ENCODE results near the gene MARCHF10. TPM values are rescaled to one million over a fixed set of nuclear protein-coding genes. Genes with fewer than 3 reads are reported as not detected.
"Not testable (repeated sequence)": the region's sequence is repeated elsewhere in the genome, so short reads cannot be mapped to it uniquely, and the experiment has no call there.

MARCHF10 gene
- total RNA-seq, 1 donor from 2014 or later = not detected

DNA sequence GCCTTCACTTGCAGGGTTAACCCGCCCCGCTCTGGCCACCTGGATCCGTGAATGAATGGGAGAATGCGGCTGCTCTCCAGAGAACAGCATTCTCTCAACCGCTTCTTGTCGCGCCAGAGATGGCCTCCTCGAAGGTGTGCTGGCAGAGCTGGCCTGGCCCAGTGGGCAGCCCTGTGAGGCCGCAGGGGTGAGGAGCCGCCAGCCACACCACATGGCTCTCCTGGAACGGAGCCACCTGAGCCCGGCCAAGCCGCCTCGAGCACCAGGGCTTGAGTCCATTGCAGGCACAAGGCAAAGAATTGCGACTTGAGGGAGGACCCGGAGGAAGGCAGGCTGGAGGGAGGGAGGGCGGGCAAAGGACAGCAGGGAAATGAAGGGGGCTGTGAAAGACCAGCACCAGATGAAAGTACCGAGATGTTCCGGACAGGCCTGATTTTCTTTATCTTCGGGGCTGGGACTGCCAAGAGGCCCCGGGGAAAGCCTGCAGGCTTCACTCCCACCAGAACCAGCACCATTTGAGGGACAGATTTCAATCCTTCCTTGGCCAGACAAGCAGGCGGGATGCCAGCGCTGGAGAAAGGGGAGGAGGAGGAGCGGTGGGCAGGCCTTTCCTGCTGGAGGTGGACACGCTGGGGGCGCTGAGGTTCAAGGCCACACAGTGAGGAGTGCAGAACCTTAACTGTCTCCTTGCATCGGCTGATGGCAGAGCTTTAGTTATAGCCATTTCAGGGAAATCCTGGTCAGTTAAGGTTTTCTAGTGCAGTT lies 111.2 kb downstream of the MARCHF10 start:
- no peak for ATAC-seq

DNA sequence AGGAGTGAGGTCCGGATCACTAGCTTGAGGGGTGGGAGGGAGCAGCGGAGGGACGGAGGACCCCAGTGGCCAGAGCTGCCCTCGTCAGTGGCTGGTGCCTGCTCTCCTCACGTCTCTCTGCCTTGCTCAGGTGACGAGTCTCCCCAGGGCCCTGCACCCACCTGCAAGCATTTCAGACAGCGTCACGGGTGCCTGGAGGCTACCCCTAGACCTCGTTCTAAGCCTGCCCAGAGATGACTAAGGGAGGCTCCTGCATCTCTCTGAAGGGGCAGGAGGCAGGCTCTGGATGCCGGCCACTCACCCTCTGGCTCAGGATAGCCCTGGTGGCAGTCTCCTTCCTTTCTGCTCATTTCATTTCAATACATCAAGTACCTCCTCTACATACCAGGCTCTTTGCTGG lies 111.9 kb downstream of the MARCHF10 start:
- peak; percentile 24 for ATAC-seq

DNA sequence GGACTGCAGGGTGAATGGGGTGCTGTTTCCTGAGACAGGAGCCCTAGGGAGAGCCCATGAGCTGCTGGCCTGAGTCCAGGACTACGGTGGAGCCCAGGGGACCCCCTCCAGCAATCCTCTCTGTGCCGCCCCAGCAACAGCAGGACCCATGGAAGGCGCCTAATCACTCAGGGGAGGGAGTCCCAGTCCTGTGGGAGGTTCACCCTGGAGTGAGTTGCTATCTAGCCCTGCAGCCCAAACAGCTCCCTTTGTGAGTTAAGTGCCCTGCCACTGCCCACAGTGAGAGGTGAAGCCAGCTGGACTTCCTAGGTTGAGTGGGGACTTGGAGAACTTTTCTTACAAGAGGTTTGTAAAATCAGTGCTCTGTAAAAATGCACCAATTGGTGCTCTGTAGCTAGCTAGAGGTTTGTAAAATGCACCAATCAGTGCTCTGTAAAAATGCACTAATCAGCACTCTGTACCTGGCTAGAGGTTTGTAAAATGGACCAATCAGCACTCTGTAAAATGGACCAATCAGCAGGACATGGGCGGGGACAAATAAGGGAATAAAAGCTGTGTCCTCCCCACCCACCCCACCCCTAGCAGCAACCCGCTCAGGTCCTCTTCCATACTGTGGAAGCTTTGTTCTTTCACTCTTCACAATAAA lies 112.9 kb downstream of the MARCHF10 start:
- not testable (repeated sequence) for ATAC-seq

DNA sequence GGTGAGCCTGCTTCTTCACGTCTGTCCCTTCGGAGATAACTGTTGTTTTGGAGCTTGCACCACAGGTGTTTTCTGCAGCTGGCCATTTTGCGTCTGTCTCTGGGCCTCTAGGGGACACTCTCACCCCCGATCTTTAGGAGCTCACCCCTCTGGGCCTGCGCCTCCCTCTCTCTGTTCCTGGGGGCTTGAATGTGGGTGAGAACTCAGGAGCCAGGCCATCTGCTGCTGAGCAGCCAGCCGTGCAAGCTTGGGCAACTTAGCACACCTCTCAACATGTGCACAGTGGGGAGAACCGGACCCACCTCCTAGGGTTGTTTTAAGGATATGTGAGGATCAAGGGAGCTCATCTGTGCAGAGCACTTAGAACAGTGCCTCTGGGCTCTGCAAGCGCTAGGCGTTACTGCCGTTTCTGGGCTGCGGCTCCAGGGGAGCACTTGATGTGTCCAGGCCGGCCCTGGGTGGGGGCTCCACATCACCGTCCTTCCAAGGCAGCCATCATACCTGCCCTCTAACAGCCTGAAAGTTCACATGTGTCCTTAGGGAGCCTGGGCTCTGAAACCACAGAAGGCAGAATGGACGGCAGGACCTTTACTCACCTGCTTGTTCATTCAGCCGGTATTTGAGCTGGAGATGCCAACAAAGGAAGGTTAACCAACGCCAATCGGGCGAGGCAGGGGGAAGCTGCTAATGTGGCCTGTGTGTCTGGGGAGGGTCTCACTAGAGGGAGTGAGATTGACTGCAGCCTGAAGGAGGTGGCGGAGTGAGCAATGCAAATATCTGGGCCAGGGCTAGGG lies 114.3 kb downstream of the MARCHF10 start:
- peak; percentile 69 for ATAC-seq

DNA sequence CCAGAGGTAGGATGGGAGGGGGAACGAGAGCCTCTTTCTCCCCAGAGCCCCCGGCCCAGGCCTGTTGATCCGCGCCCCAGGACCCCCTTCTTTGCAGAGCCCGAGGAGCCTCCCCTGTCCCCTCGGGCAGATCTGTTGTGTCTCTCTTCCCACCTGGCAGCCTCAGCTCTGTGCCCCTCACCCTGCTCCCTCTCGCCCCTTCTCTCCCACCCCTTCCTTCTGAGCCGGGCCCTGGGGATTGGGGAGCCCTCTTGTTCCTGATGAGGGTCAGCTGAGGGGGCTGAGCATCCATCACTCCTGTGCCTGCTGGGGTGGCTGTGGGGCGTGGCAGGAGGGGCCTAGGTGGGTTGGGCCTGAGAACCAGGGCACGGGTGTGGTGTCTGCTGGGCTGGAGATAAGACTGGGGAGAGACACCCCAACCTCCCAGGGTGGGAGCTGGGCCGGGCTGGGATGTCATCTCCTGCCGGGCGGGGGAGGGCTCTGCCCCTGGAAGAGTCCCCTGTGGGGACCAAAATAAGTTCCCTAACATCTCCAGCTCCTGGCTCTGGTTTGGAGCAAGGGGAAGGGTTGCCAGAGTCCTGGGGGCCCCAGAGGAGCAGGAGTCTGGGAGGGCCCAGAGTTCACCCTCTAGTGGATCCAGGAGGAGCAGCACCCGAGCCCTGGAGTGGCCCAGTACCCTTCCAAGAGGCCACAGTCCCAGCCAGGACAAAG lies 115.2 kb downstream of the MARCHF10 start:
- peak; percentile 35 for ATAC-seq

DNA sequence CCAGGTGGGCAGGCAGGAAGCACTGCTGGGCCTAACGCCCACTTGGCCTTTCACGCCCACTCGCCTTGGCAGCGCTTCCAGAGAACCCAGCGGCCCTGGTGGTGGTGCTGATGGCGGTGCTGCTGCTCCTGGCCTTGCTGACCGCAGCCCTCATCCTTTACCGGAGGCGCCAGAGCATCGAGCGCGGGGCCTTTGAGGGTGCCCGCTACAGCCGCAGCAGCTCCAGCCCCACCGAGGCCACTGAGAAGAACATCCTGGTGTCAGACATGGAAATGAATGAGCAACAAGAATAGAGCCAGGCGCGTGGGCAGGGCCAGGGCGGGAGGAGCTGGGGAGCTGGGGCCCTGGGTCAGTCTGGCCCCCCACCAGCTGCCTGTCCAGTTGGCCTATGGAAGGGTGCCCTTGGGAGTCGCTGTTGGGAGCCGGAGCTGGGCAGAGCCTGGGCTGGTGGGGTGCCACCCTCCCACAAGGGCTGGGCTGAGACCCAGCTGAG lies 115.9 kb downstream of the MARCHF10 start:
- no peak for ATAC-seq

DNA sequence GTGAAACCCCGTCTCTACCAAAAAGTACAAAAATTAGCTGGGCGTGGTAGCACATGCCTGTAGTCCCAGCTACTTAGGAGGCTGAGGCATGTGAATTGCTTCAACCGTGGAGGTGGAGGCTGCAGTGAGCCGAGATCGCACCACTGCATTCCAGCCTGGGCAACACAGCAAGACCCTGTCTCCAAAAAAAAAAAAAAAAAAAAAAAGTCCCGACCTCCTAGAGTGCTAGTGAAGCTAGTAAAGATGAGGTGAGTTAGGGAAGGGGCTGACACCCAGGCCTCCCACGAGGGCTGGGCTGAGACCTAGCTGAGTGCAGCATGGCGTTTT lies 116.6 kb downstream of the MARCHF10 start:
- ATAC-seq = not testable (repeated sequence)

DNA sequence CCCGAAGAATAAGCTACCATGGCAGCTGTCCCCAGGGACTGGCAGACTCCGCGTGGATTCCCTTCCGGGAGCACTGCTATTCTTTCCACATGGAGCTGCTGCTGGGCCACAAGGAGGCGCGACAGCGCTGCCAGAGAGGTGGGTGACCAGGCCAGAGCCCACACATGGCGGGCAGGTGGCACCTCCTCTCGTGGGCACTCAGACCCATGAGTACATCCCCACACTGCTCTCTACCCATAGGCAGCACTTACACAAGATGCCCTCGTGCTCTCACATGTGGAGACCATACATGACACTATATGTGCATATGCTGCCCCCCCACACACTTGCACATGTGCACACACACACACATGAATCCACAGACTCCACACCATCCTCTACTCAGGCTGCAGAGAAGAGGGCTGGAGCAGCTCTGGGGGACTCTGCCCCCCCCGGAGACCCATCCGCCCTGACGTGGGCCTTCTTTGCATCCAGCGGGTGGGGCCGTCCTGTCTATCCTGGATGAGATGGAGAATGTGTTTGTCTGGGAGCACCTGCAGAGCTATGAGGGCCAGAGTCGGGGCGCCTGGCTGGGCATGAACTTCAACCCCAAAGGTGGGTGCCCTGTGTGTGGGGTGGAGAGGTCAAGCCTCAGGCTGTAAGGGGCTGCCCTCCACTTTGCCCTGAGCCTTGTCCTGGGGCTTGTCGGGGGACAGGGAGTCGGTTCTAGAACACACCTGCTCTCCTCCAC lies 117.8 kb downstream of the MARCHF10 start:
- no peak for ATAC-seq

DNA sequence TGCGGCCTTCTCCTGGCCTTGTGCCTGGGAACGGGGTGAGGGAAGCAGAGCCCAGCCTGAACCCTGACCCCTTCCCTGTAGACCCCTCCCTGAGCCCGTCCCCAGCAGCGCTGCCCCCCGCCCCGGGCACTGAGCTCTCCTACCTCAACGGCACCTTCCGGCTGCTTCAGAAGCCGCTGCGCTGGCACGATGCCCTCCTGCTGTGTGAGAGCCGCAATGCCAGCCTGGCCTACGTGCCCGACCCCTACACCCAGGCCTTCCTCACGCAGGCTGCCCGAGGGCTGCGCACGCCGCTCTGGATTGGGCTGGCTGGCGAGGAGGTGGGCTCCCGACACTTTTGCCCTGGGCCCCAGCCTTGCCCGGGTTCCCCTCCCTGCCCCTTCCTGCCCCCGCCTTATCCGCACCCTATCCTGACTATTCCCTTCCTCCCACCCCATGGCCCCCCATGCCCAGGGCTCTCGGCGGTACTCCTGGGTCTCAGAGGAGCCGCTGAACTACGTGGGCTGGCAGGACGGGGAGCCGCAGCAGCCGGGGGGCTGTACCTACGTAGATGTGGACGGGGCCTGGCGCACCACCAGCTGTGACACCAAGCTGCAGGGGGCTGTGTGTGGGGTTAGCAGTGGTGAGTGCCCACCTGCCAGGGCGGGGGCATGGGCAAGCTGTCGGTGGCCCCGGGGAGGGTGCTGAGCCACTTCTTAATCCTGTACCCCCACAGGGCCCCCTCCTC lies 118.5 kb downstream of the MARCHF10 start:
- no peak for ATAC-seq

DNA sequence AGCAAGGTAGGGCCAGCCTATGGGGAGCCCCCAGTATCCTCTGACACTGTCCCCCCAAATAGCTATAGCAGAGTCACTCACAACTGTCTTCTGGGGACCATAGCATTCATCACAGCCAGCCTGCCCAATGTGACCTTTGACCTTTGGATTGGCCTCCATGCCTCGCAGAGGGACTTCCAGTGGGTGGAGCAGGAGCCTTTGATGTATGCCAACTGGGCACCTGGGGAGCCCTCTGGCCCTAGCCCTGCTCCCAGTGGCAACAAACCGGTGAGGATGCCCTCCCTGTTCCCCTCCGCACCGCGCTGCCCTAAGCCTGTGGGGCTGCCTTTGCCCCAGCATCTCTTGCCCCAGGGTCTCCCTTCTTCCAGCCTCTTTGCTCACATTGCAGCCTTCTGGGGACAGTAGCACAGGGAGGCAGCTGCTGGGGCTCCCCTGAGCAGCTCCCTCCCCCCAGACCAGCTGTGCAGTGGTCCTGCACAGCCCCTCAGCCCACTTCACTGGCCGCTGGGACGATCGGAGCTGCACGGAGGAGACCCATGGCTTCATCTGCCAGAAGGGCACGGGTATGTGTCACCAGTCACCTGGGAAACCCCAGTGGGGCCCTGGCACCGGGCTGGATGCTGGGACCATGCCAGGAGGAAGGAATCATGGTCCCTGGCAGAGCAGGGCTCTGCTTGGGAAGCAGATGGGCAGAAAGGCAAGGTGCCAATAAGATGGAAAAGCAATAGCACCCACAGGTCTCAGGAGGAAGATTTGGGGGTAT lies 119.5 kb downstream of the MARCHF10 start:
- ATAC-seq = no peak

DNA sequence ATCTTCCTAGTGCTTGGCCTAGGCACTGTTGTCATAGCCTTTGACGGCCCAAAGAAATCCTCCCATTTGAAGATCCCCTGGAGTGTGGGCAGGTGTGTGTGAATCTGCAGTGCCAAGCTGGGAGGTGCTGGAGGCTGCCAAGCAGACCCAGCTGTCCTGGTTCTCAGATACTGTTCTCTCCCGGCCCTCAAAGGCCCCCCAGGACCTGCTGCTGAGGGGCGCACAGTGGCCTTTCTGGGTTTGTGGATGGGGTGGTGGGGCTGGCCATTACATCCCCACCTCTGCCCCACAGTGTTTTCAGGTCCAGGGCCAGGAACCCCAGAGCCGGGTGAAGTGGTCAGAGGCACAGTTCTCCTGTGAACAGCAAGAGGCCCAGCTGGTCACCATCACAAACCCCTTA lies 120.1 kb downstream of the MARCHF10 start:
- no peak for ATAC-seq

DNA sequence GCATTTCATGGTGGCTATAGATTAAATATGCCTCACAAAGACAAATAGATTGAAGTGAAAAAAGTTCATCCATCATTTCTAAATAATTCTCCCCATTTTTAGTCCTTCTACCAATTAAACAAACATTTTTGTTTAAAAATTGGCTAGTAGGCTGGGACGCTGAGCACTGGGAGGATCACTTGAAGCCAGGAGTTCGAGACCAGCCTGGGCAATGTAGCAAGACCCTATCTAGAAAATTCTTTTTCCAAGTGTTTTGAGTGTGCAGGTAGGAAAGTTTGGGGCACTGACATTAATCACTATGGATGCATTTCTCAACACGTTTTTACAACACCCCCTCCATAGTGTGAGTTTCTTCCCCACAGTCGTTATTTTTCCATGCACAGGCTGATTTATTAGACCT lies 123.9 kb downstream of the MARCHF10 start:
- ATAC-seq = no peak

DNA sequence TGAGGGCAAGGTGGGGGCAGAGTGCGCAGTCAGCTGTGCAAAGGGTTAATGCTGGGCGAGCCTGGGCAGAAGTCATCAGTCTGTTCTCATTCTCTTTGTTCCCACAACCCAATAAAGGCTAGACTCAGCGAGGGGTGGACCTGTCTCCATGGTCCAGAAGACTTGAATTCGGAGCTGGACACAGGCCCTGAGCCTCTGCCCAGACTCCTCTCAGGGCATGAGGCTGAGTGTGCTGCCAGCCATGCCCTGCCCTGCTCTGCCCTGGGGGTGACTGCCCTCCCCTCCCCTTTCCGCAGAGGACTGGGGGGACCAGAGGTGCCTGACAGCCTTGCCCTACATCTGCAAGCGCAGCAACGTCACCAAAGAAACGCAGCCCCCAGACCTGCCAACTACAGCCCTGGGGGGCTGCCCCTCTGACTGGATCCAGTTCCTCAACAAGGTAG lies 126.2 kb downstream of the MARCHF10 start:
- ATAC-seq = peak; percentile 66

DNA sequence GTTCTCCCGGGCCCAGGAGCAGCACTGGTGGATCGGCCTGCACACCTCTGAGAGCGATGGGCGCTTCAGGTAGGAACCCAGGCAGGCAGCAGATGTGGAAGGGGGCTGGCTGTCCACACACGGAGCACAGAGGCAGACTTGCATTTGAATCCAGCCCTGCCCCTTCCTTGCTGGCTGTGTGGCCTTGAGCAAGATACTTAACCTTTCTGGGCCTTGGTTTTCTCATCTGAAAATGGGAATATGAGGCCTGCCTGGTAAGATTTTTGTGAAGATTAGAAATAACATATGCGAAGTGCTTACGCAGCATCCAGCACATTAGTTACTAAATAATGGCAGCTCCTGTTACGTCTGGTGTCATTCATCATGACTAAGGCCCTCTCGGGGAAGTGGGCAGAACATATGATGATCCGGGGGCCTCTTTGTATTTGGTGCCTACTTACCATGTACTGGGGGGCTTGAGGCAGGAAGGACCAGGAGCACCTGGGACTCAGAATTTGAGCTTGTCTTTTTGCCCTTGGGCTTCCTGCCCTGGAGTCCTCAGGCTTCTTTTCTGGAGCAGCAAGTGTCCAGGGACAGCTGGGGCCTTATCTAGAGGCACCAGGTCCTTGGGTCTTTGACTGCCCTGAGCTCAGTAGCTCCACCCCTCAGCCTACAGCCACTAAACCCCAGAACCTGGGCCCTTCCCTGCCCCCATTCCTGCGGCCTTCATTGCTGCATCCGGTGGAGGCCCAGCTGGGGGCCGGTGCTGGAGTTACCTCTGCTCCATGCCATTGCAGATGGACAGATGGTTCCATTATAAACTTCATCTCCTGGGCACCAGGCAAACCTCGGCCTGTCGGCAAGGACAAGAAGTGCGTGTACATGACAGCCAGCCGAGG lies 126.8 kb downstream of the MARCHF10 start:
- ATAC-seq = peak; percentile 14

DNA sequence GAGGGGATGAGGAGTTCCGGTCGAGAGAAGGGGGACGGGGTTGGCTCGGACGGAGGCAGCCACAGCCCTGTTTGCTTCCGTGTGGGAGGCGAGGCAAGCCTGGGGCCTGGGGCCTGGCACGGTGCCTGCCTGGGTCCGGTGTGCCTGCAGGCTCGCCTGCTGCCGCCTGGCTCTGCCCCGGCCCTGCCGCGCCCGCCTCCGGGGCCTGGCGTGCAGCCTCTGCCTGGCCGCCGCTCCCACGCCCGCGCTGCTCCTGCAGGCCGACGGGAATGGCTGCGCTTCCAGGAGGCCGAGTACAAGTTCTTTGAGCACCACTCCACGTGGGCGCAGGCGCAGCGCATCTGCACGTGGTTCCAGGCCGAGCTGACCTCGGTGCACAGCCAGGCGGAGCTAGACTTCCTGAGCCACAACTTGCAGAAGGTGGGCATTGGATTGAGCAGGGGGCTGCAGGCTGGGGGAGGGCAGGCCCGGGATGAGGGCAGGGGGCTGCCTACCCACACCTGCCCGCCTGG lies 127.5 kb downstream of the MARCHF10 start:
- peak; percentile 73 for ATAC-seq

DNA sequence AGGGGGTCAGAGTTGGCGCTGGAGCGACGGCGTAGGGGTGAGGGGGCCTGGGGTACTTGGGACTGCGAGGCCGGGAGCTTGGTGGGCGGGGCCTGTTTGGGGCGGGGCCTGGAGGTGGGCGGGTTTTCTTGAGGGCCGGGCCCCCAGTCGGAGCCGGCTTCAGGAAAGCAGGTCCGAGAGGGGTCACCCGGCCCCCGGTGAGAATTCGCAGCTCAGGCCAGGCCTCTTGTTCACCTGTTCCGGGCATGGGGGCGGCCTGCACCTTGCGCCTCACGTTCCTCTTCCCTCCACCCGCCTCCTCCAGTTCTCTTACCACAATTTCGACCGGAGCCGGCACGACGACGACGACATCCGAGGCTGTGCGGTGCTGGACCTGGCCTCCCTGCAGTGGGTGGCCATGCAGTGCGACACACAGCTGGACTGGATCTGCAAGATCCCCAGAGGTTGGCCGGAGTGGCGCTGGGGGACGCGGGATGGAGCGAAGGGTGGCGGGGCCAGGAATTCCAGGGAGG lies 128.2 kb downstream of the MARCHF10 start:
- ATAC-seq = no peak

DNA sequence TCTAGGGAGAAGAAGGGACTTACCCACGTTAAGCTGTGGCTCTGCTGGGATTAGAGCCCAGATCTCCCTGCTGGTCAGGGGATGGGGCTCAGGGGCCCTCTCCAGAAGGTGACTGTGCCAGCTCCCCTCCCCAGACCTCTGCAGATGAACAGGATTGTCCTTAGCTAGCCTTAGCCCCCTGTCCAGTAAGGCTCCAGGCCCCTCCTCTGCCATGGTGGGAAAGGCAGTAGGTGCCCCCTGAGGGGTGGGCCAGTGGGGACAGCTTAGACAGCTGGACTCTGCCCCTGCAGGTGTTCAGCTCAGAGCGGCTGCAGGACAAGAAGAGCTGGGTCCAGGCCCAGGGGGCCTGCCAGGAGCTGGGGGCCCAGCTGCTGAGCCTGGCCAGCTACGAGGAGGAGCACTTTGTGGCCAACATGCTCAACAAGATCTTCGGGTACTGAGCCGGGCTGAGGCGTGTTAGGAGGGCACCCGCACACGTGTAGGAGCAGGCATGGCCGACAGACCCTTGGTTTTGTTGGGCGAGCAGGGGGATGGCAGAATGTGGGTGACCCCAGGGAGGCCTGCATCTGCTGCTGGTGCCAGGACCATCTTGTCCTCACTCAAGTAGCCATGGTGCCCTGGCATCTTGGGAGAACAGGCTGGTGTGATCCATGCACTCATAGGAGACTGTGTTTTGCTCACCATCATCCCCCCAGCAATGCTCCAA lies 129.7 kb downstream of the MARCHF10 start:
- ATAC-seq = no peak

DNA sequence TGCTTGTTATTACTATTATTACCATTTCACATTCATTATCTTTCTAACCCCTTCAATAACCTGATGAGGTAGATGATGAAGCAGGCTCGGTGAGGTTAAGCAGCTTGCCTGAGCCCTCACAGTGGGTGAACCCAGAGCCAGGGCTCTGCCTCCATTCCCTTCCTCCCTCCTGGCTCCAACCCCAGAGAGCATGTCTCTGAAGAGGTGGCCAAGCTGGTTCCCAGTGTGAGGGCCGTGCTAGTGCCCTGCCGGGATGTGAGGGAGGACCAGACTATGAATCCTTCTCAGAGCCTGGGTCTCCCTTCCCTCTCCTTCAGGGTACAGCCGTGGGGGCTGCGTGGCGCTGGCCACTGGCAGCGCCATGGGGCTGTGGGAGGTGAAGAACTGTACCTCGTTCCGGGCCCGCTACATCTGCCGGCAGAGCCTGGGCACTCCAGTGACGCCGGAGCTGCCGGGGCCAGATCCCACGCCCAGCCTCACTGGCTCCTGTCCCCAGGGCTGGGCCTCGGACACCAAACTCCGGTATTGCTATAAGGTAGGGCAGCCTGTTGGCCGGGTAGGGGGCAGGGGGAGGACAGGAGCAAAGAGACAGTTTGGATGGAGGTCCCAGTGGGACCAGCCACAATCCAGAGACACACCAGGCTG lies 131.0 kb downstream of the MARCHF10 start:
- no peak for ATAC-seq

All from esophagus mucosa (tissue), 1 donor.